ENCODE results near the gene DGCR8. TPM values are rescaled to one million over a fixed set of nuclear protein-coding genes. Genes with fewer than 3 reads are reported as not detected.
"Not testable (repeated sequence)": the region's sequence is repeated elsewhere in the genome, so short reads cannot be mapped to it uniquely, and the experiment has no call there.

DGCR8 gene
- total RNA-seq, 1 donor from 2014 or later = 38.1 TPM

- no peak overlapping the region for H3K9ac ChIP-seq (ENCODE audit: low read depth in 1 of 3, low read length in 3 of 3)
- H3K36me3 ChIP-seq (ENCODE audit: control insufficient read depth in 3 of 3, insufficient read depth in 3 of 3, low read length in 3 of 3) = no peaks in the 10 kb centered on the region
- H3K9me3 ChIP-seq (ENCODE audit: control insufficient read depth in 3 of 3, low read length in 3 of 3) = no peaks in the 10 kb centered on the region
- no peak overlapping the region for H3K4me3 ChIP-seq (ENCODE audit: low read length in 3 of 3)
- H3K27ac ChIP-seq (ENCODE audit: low read depth, low read length) = no peak overlapping the region
- peaks cover 5 to 20% (median 8%) of the 10 kb centered on the region in 3 donors for H3K27me3 ChIP-seq (ENCODE audit: control insufficient read depth in 3 of 3, insufficient read depth in 3 of 3, low read length in 3 of 3)
- peaks cover 2 to 3% (median 3%) of the 10 kb centered on the region in 3 donors for H3K4me1 ChIP-seq (ENCODE audit: control insufficient read depth in 3 of 3, insufficient read depth in 3 of 3, low read length in 3 of 3)
Measured at GRCh38 chr22:20158391-20159036, 78.5 kb downstream of the DGCR8 start.

GRCh38 chr22:20159076-20159475 lies 79.0 kb downstream of the DGCR8 start:
- Histone ChIP-seq H3K4me1 (ENCODE audit: control insufficient read depth in 3 of 3, insufficient read depth in 3 of 3, low read length in 3 of 3) (peaks cover 2 to 3% (median 3%) of the 10 kb centered on the region in 3 donors), H3K27ac (ENCODE audit: low read depth, low read length) (no peak overlapping the region), H3K4me3 (ENCODE audit: low read length in 3 of 3) (no peak overlapping the region), H3K9ac (ENCODE audit: low read depth in 1 of 3, low read length in 3 of 3) (no peak overlapping the region), H3K9me3 (ENCODE audit: control insufficient read depth in 3 of 3, low read length in 3 of 3) (no peaks in the 10 kb centered on the region), H3K27me3 (ENCODE audit: control insufficient read depth in 3 of 3, insufficient read depth in 3 of 3, low read length in 3 of 3) (peaks cover 5 to 16% (median 5%) of the 10 kb centered on the region in 3 donors), H3K36me3 (ENCODE audit: control insufficient read depth in 3 of 3, insufficient read depth in 3 of 3, low read length in 3 of 3) (no peaks in the 10 kb centered on the region)

GRCh38 chr22:20159531-20159930 lies 79.5 kb downstream of the DGCR8 start:
- peaks cover 4 to 12% (median 5%) of the 10 kb centered on the region in 3 donors for H3K27me3 ChIP-seq (ENCODE audit: control insufficient read depth in 3 of 3, insufficient read depth in 3 of 3, low read length in 3 of 3)
- not testable (repeated sequence) for H3K4me1 ChIP-seq (ENCODE audit: control insufficient read depth in 3 of 3, insufficient read depth in 3 of 3, low read length in 3 of 3); H3K4me3 ChIP-seq (ENCODE audit: low read length in 3 of 3); H3K9ac ChIP-seq (ENCODE audit: low read depth in 1 of 3, low read length in 3 of 3); H3K27ac ChIP-seq (ENCODE audit: low read depth, low read length); H3K9me3 ChIP-seq (ENCODE audit: control insufficient read depth in 3 of 3, low read length in 3 of 3); H3K36me3 ChIP-seq (ENCODE audit: control insufficient read depth in 3 of 3, insufficient read depth in 3 of 3, low read length in 3 of 3)

GRCh38 chr22:20160041-20160440 lies 80.0 kb downstream of the DGCR8 start:
- no peak overlapping the region for H3K4me3 ChIP-seq (ENCODE audit: low read length in 3 of 3)
- peaks cover 2 to 3% (median 3%) of the 10 kb centered on the region in 3 donors for H3K4me1 ChIP-seq (ENCODE audit: control insufficient read depth in 3 of 3, insufficient read depth in 3 of 3, low read length in 3 of 3)
- no peak overlapping the region for H3K9ac ChIP-seq (ENCODE audit: low read depth in 1 of 3, low read length in 3 of 3)
- H3K36me3 ChIP-seq (ENCODE audit: control insufficient read depth in 3 of 3, insufficient read depth in 3 of 3, low read length in 3 of 3) = no peaks in the 10 kb centered on the region
- H3K9me3 ChIP-seq (ENCODE audit: control insufficient read depth in 3 of 3, low read length in 3 of 3) = no peaks in the 10 kb centered on the region
- H3K27me3 ChIP-seq (ENCODE audit: control insufficient read depth in 3 of 3, insufficient read depth in 3 of 3, low read length in 3 of 3) = peaks cover 4 to 12% (median 5%) of the 10 kb centered on the region in 3 donors
- no peak overlapping the region for H3K27ac ChIP-seq (ENCODE audit: low read depth, low read length)

Small RNAs within 50 kb of the gene (small RNA-seq; reads per million reads assigned to genes)
- gene MIR185 (12.0 reads per million, percentile 93 among the genes with 10 or more reads in this experiment), gene MIR6816 (0.09 reads per million), gene RF00017 (not detected), gene RF00599 (not detected)

Other genes starting within 250 kb of the DGCR8 start
- 4.7 TPM for gene GNB1L, start 225.4 kb upstream of the DGCR8 start, total RNA-seq
- 9.4 TPM for gene RTL10, start 225.4 kb upstream of the DGCR8 start, total RNA-seq
- gene COMT, start 138.5 kb upstream of the DGCR8 start, total RNA-seq = 25.6 TPM
- gene TXNRD2, start 138.4 kb upstream of the DGCR8 start, total RNA-seq = 13.6 TPM
- 49.6 TPM for gene ARVCF, start 63.4 kb upstream of the DGCR8 start, total RNA-seq
- 13.6 TPM for gene TANGO2, start 59.1 kb upstream of the DGCR8 start, total RNA-seq
- gene RANBP1, start 35.9 kb downstream of the DGCR8 start, total RNA-seq = 85.1 TPM
- gene TRMT2A, start 37.0 kb downstream of the DGCR8 start, total RNA-seq = 31.8 TPM
- gene ZDHHC8, start 51.6 kb downstream of the DGCR8 start, total RNA-seq = 3.1 TPM
- not detected for gene CCDC188, start 70.8 kb downstream of the DGCR8 start, total RNA-seq
- 2.6 TPM for gene RTN4R, start 188.1 kb downstream of the DGCR8 start, total RNA-seq
- gene DGCR6L, start 239.8 kb downstream of the DGCR8 start, total RNA-seq = 38.6 TPM

Measured in skeletal muscle tissue (tissue), 5 donors.